GM21381 (cell line): ENCODE measurements around the gene GGT5.

ENCODE experiments used
- ATAC-seq: cut with Tn5 transposase; IDR thresholded peaks from one replicate; pipeline ENCODE4 v1.9.1; 2021; ENCODE audit warnings: mild to moderate bottlenecking, moderate library complexity; ENCODE audit not compliant: unreplicated experiment

Gene GGT5

DNA sequence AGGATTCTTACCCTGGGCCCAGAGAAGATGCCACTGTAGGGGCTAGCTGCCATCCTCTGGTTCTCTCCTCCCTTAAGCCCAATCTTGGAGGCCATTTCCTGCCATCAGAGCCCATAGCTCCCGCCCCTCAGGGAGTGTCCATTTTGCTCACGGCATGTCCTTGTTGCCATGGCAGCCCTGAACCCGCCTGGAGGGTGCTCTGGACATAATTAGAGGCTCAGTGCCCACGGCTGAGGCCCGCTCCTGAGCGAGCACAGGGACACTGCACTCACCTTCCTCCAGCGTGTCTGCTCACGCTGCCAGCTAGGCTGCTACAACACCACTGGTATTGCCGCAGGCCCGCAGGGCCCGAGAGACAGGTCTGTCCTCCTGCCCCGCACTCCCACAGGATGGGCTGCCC lies 74.7 kb downstream of the GGT5 start:
- ATAC-seq = no peak
